ENCODE measurements around the gene USP47. TPM values are rescaled to one million over a fixed set of nuclear protein-coding genes. Genes with fewer than 3 reads are reported as not detected.

The USP47 gene
- total and polyA plus RNA-seq, 2 of the 13 experiments (the other 11 are each of a cell fraction or from before 2014, with no cell fraction given), result 12.2 to 52.7 TPM

DNA sequence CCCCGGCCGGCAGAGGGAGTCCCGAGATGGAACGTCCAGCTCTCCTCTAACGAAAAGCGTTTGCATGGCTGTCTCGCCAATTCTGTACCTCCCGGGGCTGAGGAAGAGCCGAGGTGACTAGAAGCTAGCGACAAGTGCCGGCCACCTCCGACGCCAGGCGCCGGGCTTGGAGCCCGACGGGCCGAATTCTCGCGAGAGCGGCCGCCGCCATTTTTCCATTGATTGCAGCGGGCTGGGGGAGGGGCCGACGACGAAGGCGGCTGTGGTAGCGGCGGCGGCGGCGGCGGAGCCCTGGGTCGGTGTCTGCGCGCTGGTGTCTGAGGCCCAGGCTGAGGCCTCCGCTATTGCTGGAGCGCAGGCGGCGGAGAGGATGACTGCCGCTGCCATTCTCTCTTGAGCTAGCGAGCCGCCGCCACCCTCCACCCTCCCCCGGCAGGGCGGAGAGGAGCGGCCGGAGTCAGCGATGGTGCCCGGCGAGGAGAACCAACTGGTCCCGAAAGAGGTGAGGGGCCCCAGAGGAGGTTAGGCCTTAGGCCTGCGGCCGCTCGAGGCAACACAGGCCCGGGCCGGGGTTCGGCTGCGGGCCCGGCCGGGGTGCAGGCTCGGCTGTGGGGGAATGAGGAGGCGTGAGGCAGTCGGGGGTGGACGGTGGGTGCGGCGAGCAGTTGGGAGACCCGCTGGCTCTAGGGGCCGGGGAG is at the start of gene USP47 (continued):
- TF ChIP-seq SP140L (CRISPR knock-in tag; IDR thresholded peaks at IDR 0.05; ENCODE audit: borderline replicate concordance) (peak; percentile 53; the same call in 1 of the 2 replicates), SPEN (CRISPR knock-in tag; IDR thresholded peaks at IDR 0.05; ENCODE audit: low read depth) (peak; percentile 93), ZNF768 (CRISPR knock-in tag; IDR thresholded peaks at IDR 0.05) (peak; percentile 76), SRSF1 (optimal IDR thresholded peaks at IDR 0.05; ENCODE audit: low read depth, low read length) (no peak), DMAP1 (CRISPR knock-in tag; IDR thresholded peaks at IDR 0.05) (peak; percentile 68), ZBTB38 (CRISPR knock-in tag; IDR thresholded peaks at IDR 0.05) (0 out of 2 replicates have a peak, but pooled peaks have one; percentile 36), FOSL2 (CRISPR knock-in tag; IDR thresholded peaks at IDR 0.05) (peak; percentile 34), NFYB (CRISPR knock-in tag; IDR thresholded peaks at IDR 0.05) (0 out of 2 replicates have a peak, but pooled peaks have one; percentile 21), HMG20B (CRISPR knock-in tag; conservative IDR thresholded peaks at IDR 0.05) (peak; percentile 50; the same call in 1 of the 2 replicates), RBAK (CRISPR knock-in tag; IDR thresholded peaks at IDR 0.05) (no peak), ZNF570 (CRISPR knock-in tag; IDR thresholded peaks at IDR 0.05; ENCODE audit: borderline replicate concordance) (peak; percentile 78; the same call in 1 of the 2 replicates), CREB1 (IDR thresholded peaks at IDR 0.05) (0 out of 2 replicates have a peak, but pooled peaks have one; percentile 42), CREB1 (CRISPR knock-in tag; IDR thresholded peaks at IDR 0.05) (no peak; the same call in 1 of the 2 replicates), ZNF253 (CRISPR knock-in tag; IDR thresholded peaks at IDR 0.05; ENCODE audit: borderline replicate concordance) (no peak; the same call in 1 of the 2 replicates), IRF2 (CRISPR knock-in tag; IDR thresholded peaks at IDR 0.05) (peak; percentile 42; the same call in 1 of the 2 replicates), ZNF597 (CRISPR knock-in tag; IDR thresholded peaks at IDR 0.05) (no peak), U2AF1 (optimal IDR thresholded peaks at IDR 0.05; ENCODE audit: low read depth, low read length) (no peak), ZNF333 (CRISPR knock-in tag; IDR thresholded peaks at IDR 0.05; ENCODE audit: borderline replicate concordance) (peak; percentile 63; the same call in 1 of the 2 replicates), ZNF512 (CRISPR knock-in tag; IDR thresholded peaks at IDR 0.05) (no peak), ZNF800 (CRISPR knock-in tag; IDR thresholded peaks at IDR 0.05) (peak; percentile 18; the same call in 1 of the 2 replicates)
- TF ChIP-seq, protein P1, sequence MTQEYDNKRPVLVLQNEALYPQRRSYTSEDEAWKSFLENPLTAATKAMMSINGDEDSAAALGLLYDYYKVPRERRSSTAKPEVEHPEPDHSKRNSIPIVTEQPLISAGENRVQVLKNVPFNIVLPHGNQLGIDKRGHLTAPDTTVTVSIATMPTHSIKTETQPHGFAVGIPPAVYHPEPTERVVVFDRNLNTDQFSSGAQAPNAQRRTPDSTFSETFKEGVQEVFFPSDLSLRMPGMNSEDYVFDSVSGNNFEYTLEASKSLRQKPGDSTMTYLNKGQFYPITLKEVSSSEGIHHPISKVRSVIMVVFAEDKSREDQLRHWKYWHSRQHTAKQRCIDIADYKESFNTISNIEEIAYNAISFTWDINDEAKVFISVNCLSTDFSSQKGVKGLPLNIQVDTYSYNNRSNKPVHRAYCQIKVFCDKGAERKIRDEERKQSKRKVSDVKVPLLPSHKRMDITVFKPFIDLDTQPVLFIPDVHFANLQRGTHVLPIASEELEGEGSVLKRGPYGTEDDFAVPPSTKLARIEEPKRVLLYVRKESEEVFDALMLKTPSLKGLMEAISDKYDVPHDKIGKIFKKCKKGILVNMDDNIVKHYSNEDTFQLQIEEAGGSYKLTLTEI (CRISPR knock-in tag; conservative IDR thresholded peaks at IDR 0.05), result no peak
- TF ChIP-seq, protein P2, sequence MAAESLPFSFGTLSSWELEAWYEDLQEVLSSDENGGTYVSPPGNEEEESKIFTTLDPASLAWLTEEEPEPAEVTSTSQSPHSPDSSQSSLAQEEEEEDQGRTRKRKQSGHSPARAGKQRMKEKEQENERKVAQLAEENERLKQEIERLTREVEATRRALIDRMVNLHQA (CRISPR knock-in tag; IDR thresholded peaks at IDR 0.05), result 0 out of 2 replicates have a peak, but pooled peaks have one; percentile 43
- TF ChIP-seq, protein P3, sequence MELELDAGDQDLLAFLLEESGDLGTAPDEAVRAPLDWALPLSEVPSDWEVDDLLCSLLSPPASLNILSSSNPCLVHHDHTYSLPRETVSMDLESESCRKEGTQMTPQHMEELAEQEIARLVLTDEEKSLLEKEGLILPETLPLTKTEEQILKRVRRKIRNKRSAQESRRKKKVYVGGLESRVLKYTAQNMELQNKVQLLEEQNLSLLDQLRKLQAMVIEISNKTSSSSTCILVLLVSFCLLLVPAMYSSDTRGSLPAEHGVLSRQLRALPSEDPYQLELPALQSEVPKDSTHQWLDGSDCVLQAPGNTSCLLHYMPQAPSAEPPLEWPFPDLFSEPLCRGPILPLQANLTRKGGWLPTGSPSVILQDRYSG (CRISPR knock-in tag; IDR thresholded peaks at IDR 0.05), result no peak
